GM12873 (cell line): ENCODE measurements around the gene PPM1M.

Experiments
- CTCF ChIP-seq: IDR thresholded peaks from 2 replicates; pipeline ENCODE4 v1.5.1; 2012; ENCODE audit warnings: low read depth, mild to moderate bottlenecking, moderate library complexity, low read length, control low read depth; ENCODE audit not compliant: insufficient read depth; ENCODE audit errors: missing control alignments

The PPM1M gene

GRCh38 chr3:52246264-52246620, 683 bp downstream of the PPM1M start:
- TF ChIP-seq CTCF, result no peak

- TF ChIP-seq CTCF, result no peak
Observed at GRCh38 chr3:52246728-52247408, 1.3 kb downstream of the PPM1M start.

GRCh38 chr3:52247409-52248164, 2.0 kb downstream of the PPM1M start:
- no peak for TF ChIP-seq CTCF

- TF ChIP-seq CTCF, result no peak
Observed at GRCh38 chr3:52248165-52248541, 2.6 kb downstream of the PPM1M start.

- TF ChIP-seq CTCF, result no peak
Observed at GRCh38 chr3:52248816-52249547, 3.4 kb downstream of the PPM1M start.

GRCh38 chr3:52249683-52250082, 4.1 kb downstream of the PPM1M start:
- TF ChIP-seq CTCF, result no peak

- no peak for TF ChIP-seq CTCF
Observed at GRCh38 chr3:52250122-52250521, 4.6 kb downstream of the PPM1M start.
